ENCODE results near the gene GRK3.
"Not testable (repeated sequence)": the region's sequence is repeated elsewhere in the genome, so short reads cannot be mapped to it uniquely, and the experiment has no call there.

GRK3 gene

GRCh38 chr22:25574736-25575135, 10.3 kb downstream of the GRK3 start:
- no peak for DNase-seq

DNA sequence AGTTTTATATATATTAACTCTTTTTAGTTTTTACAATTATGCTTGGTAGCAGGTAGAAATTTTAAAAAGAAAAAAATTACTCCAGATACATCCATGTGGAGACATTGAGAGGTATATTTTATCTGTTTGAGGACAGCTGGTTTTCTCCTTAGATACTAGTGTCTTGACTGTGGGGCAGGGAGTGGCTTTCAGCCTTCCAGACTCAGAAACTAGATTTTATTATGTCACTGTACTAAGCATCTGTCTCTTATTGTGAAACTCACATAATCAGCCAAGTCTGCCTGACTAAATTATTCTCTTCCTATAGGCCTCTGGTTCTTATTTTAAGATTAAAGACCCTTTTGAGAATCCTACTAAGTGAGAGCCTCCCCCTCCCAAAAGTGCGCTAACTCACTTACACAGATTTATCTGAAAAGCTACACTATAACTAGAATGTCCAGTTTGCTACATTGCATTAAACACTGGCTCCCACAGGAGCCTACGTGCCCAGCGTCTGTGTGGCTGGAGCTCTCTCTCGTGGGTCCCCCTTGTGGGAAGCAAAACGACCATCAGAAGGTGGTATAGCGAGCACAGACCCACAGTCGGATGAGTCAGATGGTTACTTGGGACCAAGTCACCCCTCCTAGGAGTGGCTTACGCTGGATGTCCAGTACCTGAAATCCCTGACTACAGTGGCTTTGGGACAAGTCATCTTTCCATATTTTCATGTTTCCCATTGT, 11.4 kb downstream of the GRK3 start:
- DNase-seq = not testable (repeated sequence)

- DNase-seq = not testable (repeated sequence)
Observed at GRCh38 chr22:25581452-25581851, 17.0 kb downstream of the GRK3 start.

- peak; percentile 39 for DNase-seq
Observed at GRCh38 chr22:25582946-25583345, 18.5 kb downstream of the GRK3 start.

- DNase-seq = peak; percentile 60
Observed at GRCh38 chr22:25584993-25585392, 20.5 kb downstream of the GRK3 start.

DNA sequence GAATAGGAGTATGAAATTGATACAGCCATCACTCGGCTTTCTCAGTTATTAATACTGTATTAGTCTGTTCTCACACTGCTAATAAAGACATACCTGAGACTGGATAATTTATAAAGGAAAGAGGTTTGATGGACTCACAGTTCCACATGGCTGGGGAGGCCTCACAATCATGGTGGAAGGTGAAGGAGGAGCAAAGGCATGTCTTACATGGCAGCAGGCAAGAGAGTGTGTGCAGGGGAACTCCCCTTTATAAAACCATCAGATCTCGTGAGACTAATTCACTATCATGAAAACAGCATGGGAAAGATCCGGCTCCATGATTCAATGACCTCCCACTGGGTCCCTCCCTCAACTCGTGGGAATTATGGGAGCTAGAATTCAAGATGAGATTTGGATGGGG, 25.2 kb downstream of the GRK3 start:
- not testable (repeated sequence) for DNase-seq

GRCh38 chr22:25593323-25593722, 28.8 kb downstream of the GRK3 start:
- not testable (repeated sequence) for DNase-seq

DNA sequence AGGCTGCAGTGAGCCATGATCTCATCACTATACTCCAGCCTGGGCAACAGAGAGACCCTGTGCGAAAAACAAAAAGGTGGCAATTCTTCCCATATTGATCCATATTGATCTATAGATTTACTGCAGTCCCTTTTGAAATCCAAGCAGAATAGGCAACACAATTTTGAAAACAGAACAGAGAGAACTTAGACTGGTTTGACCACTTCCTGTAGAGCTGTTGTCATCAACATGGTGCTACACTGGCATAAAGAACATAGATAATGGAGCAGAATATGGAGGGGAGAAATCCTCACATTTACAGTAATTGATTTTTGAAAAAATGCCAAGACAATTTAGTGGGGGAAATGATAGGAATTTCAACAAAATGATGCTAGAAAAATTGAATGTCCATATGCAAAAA, 34.1 kb downstream of the GRK3 start:
- DNase-seq = no peak

- DNase-seq = no peak
Observed at GRCh38 chr22:25602445-25602844, 38.0 kb downstream of the GRK3 start.

- DNase-seq = no peak
Observed at GRCh38 chr22:25602916-25603315, 38.4 kb downstream of the GRK3 start.

GRCh38 chr22:25605146-25605545, 40.7 kb downstream of the GRK3 start:
- DNase-seq = not testable (repeated sequence)

GRCh38 chr22:25605565-25605964, 41.1 kb downstream of the GRK3 start:
- DNase-seq = not testable (repeated sequence)

- DNase-seq = not testable (repeated sequence)
Observed at GRCh38 chr22:25611284-25611683, 46.8 kb downstream of the GRK3 start.

GRCh38 chr22:25613131-25613530, 48.7 kb downstream of the GRK3 start:
- not testable (repeated sequence) for DNase-seq

DNA sequence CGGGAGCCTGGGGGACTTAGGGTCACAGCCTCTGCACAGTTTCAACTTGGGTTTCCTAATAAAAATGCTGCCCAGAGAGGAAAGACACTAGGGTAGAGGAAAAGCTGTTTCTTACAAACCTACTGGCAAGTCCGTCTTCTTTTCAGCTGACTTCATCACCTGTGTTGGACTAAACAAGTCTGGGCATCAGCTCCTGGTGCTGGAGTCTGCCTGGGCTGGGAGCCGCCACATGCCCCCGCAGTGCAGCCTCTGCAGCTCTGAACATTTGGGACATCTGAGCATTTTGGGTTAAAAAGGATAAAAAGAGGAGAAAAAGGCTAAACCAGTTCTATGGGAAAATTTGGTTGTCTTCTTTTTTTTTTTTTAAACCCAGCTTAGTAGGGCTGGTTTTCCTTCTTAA, 49.1 kb downstream of the GRK3 start:
- DNase-seq = not testable (repeated sequence)

GRCh38 chr22:25614791-25615190, 50.3 kb downstream of the GRK3 start:
- DNase-seq = not testable (repeated sequence)

DNA sequence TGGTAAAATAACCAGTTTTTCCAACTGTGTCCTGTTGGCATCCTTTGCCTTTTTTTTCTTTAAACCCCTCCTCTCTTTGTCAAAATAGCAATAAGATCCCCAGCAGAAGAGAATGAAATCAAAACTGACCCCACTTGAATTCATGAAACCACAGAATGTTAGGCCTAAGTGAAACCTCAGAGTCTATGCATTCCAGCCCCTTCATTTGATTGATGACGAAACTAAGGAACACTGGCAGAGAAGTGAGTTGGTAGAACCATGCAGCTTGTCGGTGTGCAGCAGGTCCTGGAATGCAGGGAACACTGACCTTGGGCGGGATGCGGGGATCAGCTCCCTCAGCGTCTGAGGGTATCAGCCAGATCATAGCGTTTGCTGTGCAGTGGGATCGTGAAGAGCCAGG, 57.5 kb downstream of the GRK3 start:
- DNase-seq = no peak

GRCh38 chr22:25623310-25623734, 58.8 kb downstream of the GRK3 start:
- DNase-seq = no peak

- no peak for DNase-seq
Observed at GRCh38 chr22:25623851-25624250, 59.4 kb downstream of the GRK3 start.

- DNase-seq = no peak
Observed at GRCh38 chr22:25624476-25624875, 60.0 kb downstream of the GRK3 start.

- not testable (repeated sequence) for DNase-seq
Observed at GRCh38 chr22:25625747-25626623, 61.5 kb downstream of the GRK3 start.

DNA sequence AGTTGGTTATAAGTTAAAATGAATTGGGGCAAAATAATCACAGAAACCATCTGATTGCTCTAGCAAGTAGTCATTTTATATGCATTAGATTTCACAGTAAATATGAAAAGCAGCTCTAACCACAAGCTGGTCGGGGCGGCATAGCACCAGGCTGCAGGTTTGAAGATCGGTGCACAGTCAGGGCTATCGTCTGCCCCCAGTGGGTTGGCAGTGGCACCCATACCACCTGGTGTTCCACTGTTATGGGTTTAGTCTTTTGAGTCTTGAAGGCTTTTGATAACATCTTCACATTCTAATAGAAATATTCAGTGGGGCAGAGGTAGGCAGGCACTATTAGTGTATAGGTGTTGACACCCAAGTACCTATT, 62.1 kb downstream of the GRK3 start:
- no peak for DNase-seq

GRCh38 chr22:25627271-25627852, 62.9 kb downstream of the GRK3 start:
- no peak for DNase-seq

- no peak for DNase-seq
Observed at GRCh38 chr22:25628494-25628893, 64.0 kb downstream of the GRK3 start.

Data from HCEC 1CT (cell line).